Globus pallidus (tissue), 1 donor: Measurements from ENCODE around the gene ZNF140.

Experiments used
- DNase-seq: peaks from one replicate; pipeline ENCODE4 v3.0.0-alpha.2; 2015; ENCODE audit warnings: low spot score

ZNF140 gene

DNA sequence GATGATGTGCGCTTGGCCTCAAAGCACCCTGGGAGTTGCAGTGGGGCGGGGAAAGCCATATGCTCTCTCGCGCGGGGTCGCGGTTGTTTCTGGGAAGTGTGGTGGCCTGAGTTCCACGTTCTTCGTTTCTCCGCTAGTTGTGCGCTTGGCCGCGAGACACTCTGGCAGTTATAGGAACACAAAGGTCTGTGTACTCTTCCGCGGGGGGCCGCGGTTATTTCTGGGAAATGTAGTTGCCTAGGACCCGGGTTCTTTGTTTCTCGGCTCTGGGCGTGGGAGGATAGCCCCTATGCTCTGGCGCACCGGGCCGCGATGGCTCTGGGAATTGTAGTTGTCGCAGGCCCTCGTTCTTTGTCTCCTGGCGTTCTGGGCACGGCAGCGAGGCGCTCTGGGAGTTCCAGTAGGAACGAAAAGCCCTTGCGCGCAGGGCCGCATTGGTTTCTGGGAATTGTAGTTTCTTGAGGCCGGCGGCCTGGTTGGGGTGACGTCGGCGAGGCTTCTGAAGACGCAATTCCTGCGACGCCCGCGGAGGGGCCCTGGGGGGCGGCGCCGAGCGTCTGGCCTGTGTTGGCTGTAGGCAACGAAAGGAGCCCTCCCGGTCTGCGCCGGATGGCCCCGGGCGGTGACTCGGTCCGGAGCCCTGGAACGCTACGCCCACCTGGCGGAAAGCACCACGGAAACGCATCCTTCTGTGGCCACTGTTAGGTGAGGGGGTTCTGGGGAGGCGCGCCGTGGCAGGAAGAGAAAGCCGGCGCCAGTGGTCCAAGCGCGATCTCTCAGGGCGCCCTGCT lies at the start of gene ZNF140:
Gene ZNF140 (plus strand): TSS at position 556 of the 791 bp plus-strand sequence. CDS start 398 bp downstream, outside the sequence.
- DNase-seq = peak; percentile 98

DNA sequence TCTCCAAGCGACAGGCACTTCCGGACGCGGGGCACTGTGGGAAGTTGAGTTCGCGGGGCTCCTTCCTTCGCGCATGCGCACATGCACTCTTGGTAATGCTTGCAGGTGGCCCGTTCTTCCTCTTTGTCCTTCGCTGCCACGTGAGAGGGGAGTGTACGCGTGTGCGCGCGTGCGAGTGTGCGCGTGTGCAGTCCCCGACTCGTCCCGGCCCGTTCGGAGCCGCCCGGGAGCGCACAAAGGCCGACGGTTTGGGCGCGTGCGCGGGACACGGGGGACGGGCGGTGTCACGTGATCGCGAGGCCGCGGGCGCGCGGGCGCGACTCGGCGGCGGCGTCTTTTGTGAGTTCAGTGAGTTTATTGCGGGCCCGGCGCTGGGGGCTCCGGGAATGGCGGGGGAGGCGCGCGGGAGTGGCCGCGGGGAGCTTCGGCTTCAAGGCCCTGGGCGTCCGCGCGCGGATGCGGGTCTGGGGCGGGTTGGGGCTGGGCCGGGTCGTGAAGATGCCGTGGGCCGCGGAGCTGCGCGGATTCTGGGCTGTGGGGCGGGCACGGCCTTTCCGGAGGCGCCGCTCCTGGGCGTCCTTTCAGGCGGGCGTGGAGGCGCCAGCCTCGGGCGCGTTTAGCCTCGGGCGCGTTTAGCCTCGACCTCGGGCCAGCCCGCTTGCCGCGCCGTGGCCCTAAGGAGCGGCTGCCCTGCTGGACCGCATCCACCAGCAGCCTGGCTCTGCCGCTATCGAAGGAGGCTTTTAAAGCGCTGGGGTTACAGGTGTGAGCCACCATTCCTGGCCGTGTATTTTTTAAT lies 43.3 kb upstream of the ZNF140 start, which contains the start of gene ZNF84:
Gene ZNF84 (plus strand): TSS at position 303 of the 799 bp plus-strand sequence. CDS start 3,959 bp downstream, outside the sequence.
- DNase-seq = peak; percentile 94

DNA sequence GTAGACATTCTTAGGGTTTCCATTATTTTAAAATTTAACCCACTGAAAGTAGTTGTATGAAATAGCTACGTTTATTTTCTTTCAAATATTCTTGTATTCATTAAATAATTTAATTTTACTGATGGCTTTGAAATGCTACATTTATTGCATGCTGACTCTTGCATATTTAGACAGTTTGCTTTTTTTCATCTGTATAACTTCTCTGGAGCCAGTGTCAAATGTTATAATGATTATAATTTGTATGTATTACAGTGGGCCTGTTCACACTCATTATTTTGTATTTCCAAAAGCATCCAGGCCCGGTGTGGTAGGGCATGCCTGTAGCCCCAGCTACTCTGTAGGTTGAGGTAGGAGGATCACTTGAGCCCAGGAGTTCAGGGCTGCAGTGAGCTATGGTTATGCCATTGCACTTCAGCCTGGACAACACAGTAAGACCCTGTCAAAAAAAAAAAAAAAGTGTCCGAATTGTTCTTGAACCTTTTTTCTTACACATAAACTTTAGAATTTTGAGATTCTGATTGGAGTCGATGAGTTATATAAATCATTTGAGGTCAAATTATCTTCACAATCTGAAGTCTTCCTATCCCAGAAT lies 42.5 kb upstream of the ZNF140 start:
- no peak for DNase-seq

DNA sequence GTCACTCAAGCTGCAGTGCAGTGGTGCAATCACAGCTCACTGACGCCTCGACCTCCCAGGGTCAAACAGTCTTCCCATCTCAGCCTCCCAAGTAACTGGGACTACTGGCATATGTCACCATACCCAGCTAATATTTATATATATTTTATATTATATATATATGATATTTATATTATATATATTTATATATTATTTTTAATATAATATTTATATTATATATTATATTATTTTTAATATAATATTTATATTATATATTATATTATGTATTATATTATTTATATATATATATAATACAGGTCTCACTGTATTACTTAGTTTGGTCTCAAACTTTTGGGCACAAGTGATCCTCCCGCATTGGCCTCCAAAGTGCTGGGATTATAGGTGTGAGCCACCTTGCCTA lies 34.0 kb upstream of the ZNF140 start:
- DNase-seq = no peak

DNA sequence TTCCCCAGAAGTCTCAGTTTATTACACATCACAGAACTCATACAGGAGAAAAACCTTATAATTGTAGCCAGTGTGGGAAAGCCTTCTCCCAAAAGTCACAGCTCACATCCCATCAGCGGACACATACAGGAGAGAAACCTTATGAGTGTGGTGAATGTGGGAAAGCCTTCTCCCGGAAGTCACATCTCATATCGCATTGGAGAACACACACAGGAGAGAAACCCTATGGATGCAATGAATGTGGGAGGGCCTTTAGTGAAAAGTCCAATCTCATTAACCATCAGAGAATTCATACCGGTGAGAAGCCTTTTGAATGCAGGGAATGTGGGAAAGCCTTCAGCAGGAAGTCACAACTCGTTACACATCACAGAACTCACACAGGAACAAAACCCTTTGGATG lies 23.3 kb upstream of the ZNF140 start:
- DNase-seq = no peak

DNA sequence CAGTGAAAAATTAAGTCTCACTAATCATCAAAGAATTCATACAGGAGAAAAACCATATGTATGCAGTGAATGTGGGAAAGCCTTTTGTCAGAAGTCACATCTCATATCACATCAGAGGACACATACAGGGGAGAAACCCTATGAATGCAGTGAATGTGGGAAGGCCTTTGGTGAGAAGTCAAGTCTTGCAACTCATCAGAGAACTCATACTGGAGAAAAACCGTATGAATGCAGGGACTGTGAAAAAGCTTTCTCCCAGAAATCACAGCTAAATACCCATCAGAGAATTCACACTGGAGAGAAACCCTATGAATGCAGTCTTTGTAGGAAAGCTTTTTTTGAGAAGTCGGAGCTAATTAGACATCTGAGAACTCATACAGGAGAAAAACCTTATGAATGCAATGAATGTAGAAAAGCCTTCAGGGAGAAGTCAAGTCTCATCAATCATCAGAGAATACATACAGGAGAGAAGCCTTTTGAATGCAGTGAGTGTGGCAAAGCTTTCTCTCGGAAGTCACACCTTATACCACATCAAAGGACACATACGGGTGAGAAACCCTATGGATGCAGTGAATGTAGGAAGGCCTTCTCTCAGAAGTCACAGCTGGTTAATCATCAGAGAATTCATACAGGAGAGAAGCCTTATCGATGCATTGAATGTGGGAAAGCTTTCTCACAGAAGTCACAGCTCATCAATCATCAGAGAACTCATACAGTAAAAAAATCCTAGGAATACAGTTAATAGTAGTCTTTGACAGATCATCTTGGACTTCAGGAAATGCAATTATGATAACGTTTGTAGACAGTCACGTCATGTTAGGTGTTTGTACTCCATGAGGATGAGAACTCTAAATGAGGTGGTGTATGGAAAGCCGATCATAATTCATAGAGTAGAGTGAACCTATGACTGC lies 22.3 kb upstream of the ZNF140 start:
- no peak for DNase-seq

DNA sequence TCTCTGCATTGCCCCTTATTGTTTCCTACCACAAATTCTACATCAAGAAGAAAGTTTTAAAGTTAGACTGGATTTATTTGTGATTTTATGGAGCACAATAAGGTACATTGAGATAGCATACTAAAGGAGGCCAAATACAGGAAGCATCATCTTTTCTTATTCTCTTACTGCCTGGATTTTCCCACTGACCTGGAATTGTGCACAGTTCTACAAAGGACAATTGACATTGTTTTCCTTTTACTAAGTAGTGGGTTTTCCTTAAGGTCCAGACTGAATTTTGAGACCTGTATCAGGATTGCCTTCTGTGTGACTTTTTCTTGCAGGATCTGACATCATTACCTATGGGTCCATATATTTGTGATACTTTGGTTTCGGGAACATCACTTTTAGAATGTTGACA lies 18.8 kb upstream of the ZNF140 start:
- DNase-seq = no peak

DNA sequence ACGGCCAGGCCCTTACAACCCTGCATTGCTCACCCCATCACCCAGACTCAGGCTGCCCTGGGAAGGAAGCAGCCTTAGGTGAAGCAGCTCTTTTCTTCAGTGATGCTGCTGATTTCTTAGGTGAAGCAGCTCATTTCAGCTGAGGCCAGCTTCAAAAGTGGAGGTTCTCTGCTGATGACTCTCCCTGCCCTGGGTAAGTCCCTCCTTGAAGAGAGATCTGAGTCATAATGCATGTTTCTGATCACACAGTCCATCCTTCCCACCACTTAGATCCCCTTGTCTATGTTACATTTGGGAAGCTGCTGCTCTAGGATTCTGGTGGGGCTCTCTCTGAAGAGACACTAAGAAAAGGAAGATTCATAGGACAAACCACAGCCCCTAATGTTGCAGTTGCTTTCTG lies 17.2 kb upstream of the ZNF140 start:
- no peak for DNase-seq

DNA sequence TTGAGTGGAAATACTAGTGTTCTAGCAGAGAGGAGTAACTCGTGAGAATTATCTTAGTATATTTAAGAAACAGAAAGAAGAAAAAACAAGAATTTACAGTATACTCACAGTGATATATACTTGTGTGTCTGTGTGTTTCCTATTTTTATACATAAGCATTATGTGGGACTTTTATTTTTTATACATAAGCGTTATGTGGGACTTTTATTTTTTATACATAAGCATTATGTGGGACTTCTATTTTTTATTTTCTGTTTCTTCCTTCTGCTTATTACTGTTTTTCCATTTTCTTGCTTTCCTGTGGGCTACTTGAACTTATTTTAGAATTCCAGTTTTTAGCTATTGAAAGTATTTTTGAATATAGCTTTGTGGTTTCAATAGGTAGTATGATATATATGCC lies 6.9 kb upstream of the ZNF140 start:
- DNase-seq = no peak

DNA sequence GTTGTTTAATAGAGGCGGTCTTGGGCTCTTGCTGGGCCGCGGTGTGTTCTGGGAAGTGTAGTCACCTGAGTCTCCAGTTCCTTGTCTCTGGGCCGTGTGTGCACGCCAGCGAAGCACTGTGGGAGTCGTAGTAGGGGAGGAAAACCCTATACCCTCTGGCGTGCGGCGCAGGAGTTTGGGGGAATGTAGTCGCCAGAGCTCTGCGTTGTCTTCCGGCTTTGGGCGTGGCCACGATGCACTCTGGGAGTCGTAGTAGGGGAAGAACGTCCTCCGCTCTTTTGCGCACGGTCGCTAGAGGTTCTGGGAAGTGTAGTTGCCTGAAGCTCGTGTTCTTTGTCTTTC lies 726 bp upstream of the ZNF140 start:
- DNase-seq = peak; percentile 100

DNA sequence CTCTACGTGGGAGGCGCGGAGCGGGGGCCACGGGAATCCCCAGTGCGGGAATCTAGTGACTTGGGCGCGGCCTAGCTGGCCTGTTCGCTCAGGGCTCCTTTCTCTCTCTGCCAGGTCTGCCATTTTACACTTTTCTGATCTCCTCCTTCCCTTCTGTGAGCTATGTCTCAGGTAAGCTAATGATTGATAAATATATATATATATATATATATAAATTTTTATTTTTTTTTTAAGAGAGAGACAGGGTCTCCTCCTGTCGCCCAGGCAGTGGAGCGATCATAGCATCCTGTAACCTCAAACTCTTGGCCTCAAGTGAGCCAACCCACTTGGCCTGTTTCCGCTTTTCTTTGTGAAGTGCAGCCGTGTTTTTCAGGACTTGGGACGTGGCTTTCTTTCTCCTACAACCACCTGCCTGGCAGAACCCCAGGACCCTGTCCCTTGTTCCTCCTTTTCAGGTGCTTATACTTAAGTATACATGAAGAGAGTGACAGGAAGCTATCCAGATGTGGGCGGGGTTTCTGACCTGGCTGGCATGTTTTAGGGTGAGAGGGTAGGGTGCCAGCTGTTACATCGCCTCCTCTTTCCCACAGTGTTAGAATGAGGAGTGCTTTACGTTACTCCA lies 547 bp downstream of the ZNF140 start:
- DNase-seq = peak; percentile 18

DNA sequence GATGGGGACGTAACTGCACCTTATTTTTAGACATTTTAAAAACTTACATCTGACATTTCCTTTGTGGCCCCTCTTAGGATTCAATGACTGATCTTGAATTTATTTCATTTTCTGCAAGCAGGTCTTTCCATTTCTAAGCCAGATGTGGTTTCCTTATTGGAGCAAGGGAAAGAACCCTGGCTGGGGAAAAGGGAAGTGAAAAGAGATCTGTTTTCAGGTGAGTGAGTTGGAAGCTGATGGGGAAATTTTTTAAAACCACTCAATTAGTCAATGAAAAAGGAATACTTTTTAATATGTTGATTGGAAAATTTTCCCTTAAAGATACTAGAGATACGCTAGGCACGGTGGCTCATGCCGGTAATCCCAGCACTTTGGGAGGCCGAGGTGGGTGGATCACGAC lies 2.6 kb downstream of the ZNF140 start:
- no peak for DNase-seq

DNA sequence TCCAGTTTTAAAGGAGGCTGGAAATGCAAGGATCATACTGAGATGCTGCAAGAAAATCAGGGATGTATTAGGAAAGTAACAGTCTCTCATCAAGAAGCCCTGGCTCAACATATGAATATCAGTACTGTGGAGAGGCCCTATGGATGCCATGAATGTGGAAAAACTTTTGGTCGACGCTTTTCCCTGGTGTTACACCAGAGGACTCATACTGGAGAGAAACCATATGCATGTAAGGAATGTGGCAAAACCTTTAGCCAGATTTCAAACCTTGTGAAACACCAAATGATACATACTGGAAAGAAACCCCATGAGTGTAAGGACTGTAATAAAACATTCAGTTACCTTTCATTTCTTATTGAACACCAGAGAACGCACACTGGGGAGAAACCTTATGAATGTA lies 24.9 kb downstream of the ZNF140 start:
- no peak for DNase-seq

DNA sequence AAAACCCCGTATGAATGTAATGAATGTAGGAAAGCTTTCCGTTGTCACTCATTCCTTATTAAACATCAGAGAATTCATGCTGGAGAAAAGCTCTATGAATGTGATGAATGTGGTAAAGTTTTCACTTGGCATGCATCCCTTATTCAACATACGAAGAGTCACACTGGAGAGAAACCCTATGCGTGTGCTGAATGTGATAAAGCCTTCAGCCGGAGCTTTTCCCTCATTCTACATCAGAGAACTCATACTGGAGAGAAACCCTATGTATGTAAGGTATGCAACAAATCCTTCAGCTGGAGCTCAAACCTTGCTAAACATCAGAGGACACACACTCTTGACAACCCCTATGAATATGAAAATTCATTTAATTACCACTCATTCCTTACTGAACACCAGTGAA lies 25.5 kb downstream of the ZNF140 start:
- DNase-seq = no peak

DNA sequence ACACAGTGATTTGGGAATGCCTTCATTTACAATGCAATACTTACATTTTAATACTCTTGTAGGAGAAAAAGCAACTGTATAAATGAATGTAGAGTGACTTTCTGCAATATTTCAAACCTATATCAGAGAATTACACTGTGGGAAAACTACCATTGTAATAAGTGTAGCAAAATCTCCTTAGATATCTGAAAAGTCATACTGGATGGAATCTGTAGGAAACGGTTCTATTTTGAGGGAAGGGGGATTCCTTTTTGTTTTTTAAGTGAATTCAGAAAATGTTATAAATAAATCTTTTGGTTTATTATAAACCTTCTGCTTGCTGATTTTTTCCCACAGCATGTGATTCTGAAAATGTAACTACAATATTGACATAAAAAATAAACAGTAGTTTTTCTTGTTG lies 26.4 kb downstream of the ZNF140 start:
- DNase-seq = no peak

DNA sequence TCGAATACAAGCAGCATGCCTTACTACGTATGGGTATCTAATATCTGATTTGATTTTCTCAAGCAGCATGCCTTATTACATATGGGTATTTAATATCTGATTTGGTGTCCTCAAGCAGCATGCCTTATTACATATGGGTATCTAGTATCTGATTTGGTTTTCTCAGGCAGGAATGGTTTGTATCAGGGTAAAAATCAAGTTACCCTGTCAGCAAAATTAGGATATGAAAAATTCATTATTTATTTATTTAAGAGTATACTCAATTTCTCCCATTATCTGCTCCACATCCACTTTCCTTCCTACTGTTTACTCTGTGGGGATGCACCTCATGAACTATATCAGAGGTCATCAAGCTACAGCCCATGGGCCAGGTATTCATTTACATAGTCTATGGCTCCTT lies 27.4 kb downstream of the ZNF140 start:
- DNase-seq = no peak

DNA sequence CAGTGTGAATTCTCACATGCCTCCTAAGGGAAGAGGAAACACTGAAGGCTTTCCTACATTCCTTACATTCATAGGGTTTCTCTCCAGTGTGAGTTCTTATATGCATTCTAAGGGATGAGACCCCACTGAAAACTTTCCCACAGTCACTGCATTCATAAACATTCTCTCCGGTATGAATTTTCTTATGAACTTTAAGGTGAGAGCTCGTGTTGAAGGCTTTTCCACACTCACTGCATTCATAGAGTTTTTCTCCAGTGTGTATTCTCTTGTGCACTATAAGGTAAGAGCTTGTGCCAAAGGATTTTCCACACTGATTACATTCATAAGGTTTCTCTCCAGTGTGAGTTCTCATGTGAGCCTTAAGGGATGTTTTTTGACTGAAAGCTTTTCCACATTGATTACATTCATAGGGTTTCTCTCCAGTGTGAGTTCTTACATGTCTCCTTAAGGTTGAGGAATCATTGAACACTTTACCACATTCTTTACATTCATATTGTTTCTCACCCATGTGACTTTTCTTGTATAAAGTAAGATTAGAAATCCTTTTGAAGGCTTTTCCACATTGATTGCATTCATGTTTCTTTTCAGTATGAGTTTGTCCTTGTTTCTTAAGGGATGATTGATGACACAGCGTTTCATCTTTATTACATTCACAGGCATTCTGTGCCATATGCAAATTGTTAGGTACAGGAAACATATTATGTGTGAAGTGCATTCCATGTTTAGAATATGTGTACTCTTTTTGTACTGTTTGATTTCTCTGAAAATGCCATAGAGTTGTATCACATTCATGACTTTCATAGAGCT lies 39.9 kb downstream of the ZNF140 start:
- no peak for DNase-seq

DNA sequence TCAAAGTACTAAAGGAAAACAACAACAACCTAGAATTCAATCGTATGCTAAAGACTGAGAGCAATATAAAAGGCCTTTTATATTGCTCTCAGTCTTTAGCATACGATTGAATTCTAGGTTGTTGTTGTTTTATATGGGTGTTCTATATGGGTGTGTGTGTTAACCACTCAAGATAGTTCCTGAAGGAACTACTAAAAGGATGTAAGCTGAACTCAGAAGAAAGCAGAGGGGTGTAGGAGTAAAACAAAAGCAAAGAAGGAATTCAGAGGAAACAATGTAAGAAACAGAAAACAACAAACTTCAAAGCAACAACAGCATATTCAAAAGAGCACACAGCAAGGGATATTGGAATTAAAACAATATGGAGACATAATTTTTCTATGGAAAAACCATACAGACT lies 44.0 kb downstream of the ZNF140 start:
- no peak for DNase-seq

DNA sequence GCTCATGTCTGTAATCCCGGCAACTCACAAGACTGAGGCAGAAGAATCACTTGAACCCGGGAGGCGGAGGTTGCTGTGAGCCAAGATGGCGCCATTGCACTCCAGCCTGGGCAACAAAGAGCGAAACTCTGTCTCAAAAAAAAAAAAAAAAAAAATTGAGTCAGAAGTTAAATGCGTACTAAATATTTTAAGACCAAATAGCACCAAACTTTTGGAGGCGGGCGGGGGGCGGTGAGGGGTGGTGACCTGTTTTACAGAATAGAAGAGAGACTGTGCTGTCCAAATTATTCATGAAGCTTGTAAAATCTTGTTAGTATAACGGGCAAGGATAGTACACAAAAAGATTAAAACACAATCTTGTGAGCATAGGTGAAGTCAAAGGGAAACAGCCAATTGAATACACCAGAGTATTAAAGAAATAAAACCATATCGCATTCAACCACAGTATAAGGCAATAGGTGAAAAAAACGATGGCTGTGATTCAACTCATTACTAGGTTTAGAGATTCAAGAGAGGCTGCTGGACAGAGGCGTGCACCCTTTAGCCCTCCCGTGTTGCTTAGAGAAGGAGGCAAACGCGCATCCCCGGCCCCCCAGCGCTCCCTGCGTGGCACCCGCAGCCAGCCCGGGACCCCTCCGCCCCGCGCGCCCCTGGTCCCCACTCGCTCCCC lies 48.8 kb downstream of the ZNF140 start:
- no peak for DNase-seq
